Neural cell (in vitro differentiated cells): ENCODE results near the gene BMP8B. TPM values are rescaled to one million over a fixed set of nuclear protein-coding genes. Genes with fewer than 3 reads are reported as not detected.

Experiments used
- H2AFZ ChIP-seq: fragments of 200-600, 300-800 bp; sonication (generic), shearing (Covaris generic); 2 replicates; pipeline ENCODE4 v1.6.0; 2014; ENCODE audit warnings: low read depth, mild to moderate bottlenecking, antibody characterized with exemption, low read length, moderate library complexity
- H3F3A ChIP-seq: fragments of 200-600 bp; shearing (Covaris generic); 2 replicates; pipeline ENCODE4 v1.6.1; 2016; ENCODE audit warnings: mild to moderate bottlenecking, moderate library complexity, mixed read lengths, antibody characterized with exemption, low read length; ENCODE audit not compliant: insufficient read depth, poor library complexity, severe bottlenecking
- H3K27ac ChIP-seq: fragments of 200-600, 300-800 bp; sonication (generic), shearing (Covaris generic); 2 replicates; pipeline ENCODE4 v1.5.1; 2014; ENCODE audit warnings: mild to moderate bottlenecking, low read length, moderate library complexity
- H3K27me3 ChIP-seq: fragments of 300-800, 200-600 bp; sonication (generic), shearing (Covaris generic); 2 replicates; pipeline ENCODE4 v1.6.0; 2014; ENCODE audit warnings: mild to moderate bottlenecking, low read depth, low read length, moderate library complexity; ENCODE audit not compliant: insufficient read depth
- H3K36me3 ChIP-seq: fragments of 300-800, 200-600 bp; sonication (generic), shearing (Covaris generic); 2 replicates; pipeline ENCODE4 v1.5.1; 2014; ENCODE audit warnings: mild to moderate bottlenecking, antibody characterized with exemption, low read length, moderate library complexity; ENCODE audit not compliant: insufficient read depth
- H3K4me2 ChIP-seq: fragments of 300-800, 200-600 bp; sonication (generic), shearing (Covaris generic); 2 replicates; pipeline ENCODE4 v1.6.0; 2014; ENCODE audit warnings: mild to moderate bottlenecking, low read length
- H3K4me3 ChIP-seq: fragments of 300-800, 200-600 bp; sonication (generic), shearing (Covaris generic); 2 replicates; pipeline ENCODE4 v1.5.1; 2014; ENCODE audit warnings: mild to moderate bottlenecking, low read length, moderate library complexity
- H3K79me2 ChIP-seq: fragments of 200-600 bp; shearing (Covaris generic); replicated peaks from 2 replicates; pipeline ENCODE4 v1.6.0; 2014; ENCODE audit warnings: mild to moderate bottlenecking, low read length, moderate library complexity; ENCODE audit not compliant: insufficient read depth
- H3K9ac ChIP-seq: fragments of 300-800, 200-600 bp; sonication (generic), shearing (Covaris generic); 2 replicates; pipeline ENCODE4 v1.6.1; 2016; ENCODE audit warnings: mild to moderate bottlenecking, low read length, mixed read lengths
- H3K9me2 ChIP-seq: fragments of 200-600 bp; shearing (Covaris generic); 2 replicates; pipeline ENCODE4 v1.6.1; 2016; ENCODE audit warnings: mild to moderate bottlenecking, low read length, mixed read lengths; ENCODE audit not compliant: insufficient read depth
- H3K9me3 ChIP-seq: fragments of 200-600, 300-800 bp; sonication (generic), shearing (Covaris generic); 2 replicates; pipeline ENCODE4 v1.6.1; 2016; ENCODE audit warnings: mild to moderate bottlenecking, mixed run types, low read length, moderate library complexity, mixed read lengths
- H4K20me1 ChIP-seq: fragments of 200-600 bp; shearing (Covaris generic); 2 replicates; pipeline ENCODE4 v1.6.1; 2016; ENCODE audit warnings: mild to moderate bottlenecking, mixed run types; ENCODE audit not compliant: insufficient read depth
- EP300 ChIP-seq: fragments of 450-650 bp; conservative IDR thresholded peaks from 2 replicates; pipeline ENCODE4 v1.6.1; 2014; ENCODE audit warnings: antibody characterized with exemption, mild to moderate bottlenecking, moderate library complexity; ENCODE audit not compliant: poor library complexity, severe bottlenecking
- EZH2 ChIP-seq: fragments of 200-600, 300-800 bp; shearing (Covaris generic), sonication (generic); IDR thresholded peaks from 2 replicates; pipeline ENCODE4 v1.6.1; 2014; ENCODE audit warnings: antibody characterized with exemption, low read length, borderline replicate concordance, mild to moderate bottlenecking; ENCODE audit not compliant: insufficient read depth, poor library complexity, severe bottlenecking
- MXI1 ChIP-seq: fragments of 450-650 bp; conservative IDR thresholded peaks from 2 replicates; pipeline ENCODE4 v1.6.1; 2014; ENCODE audit warnings: antibody characterized with exemption, mild to moderate bottlenecking; ENCODE audit not compliant: poor library complexity, severe bottlenecking
- POLR2AphosphoS5 ChIP-seq: IDR thresholded peaks from 2 replicates; pipeline ENCODE4 v1.6.1; 2012
- RAD21 ChIP-seq: fragments of 450-650 bp; conservative IDR thresholded peaks from 2 replicates; pipeline ENCODE4 v1.6.1; 2014; ENCODE audit warnings: antibody characterized with exemption, mild to moderate bottlenecking, moderate library complexity
- REST ChIP-seq: IDR thresholded peaks from 2 replicates; pipeline ENCODE4 v1.6.1; 2012; ENCODE audit warnings: borderline replicate concordance
- SMC3 ChIP-seq: fragments of 450-650 bp; conservative IDR thresholded peaks from 2 replicates; pipeline ENCODE4 v1.6.1; 2014; ENCODE audit warnings: antibody characterized with exemption, mild to moderate bottlenecking, moderate library complexity; ENCODE audit not compliant: poor library complexity
- TAF1 ChIP-seq: IDR thresholded peaks from 2 replicates; pipeline ENCODE4 v1.6.1; 2012; ENCODE audit warnings: low read depth
- polyA plus RNA-seq: library from polyadenylated mRNA; depleted of rRNA; stranded (reverse); fragments of >200 nt; gene quantifications from 2 replicates; pipeline ENCODE4 v1.2.3, GENCODE V29; 2014
- TF ChIP-seq, protein P1 (sequence below): fragments of 450-650 bp; IDR thresholded peaks from 2 replicates; pipeline ENCODE4 v1.5.1; 2014; ENCODE audit warnings: antibody characterized with exemption, mild to moderate bottlenecking, moderate library complexity; ENCODE audit not compliant: poor library complexity, severe bottlenecking

BMP8B gene
- polyA plus RNA-seq, 1 donor from 2014 or later: 0.04 TPM

- Histone ChIP-seq H3K9me3 (no peaks in the 10 kb centered on the region), H3K36me3 (no peaks in the 10 kb centered on the region), H3K9ac (no peak overlapping the region), H3K9me2 (no peaks in the 10 kb centered on the region), H3K27ac (no peak overlapping the region), H3K79me2 (no peaks in the 10 kb centered on the region), H3F3A (no peaks in the 10 kb centered on the region), H3K27me3 (no peaks in the 10 kb centered on the region), H3K4me2 (no peak overlapping the region), H4K20me1 (no peaks in the 10 kb centered on the region), H3K4me3 (no peak overlapping the region), H2AFZ (no peak overlapping the region)
- TF ChIP-seq, protein P1, sequence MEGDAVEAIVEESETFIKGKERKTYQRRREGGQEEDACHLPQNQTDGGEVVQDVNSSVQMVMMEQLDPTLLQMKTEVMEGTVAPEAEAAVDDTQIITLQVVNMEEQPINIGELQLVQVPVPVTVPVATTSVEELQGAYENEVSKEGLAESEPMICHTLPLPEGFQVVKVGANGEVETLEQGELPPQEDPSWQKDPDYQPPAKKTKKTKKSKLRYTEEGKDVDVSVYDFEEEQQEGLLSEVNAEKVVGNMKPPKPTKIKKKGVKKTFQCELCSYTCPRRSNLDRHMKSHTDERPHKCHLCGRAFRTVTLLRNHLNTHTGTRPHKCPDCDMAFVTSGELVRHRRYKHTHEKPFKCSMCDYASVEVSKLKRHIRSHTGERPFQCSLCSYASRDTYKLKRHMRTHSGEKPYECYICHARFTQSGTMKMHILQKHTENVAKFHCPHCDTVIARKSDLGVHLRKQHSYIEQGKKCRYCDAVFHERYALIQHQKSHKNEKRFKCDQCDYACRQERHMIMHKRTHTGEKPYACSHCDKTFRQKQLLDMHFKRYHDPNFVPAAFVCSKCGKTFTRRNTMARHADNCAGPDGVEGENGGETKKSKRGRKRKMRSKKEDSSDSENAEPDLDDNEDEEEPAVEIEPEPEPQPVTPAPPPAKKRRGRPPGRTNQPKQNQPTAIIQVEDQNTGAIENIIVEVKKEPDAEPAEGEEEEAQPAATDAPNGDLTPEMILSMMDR: no peak
- TF ChIP-seq REST (no peak), MXI1 (no peak), TAF1 (no peak), SMC3 (no peak), EP300 (no peak), RAD21 (no peak), POLR2AphosphoS5 (no peak), EZH2 (no peak)
Observed at GRCh38 chr1:39759436-39759726, 29.3 kb downstream of the BMP8B start.

DNA sequence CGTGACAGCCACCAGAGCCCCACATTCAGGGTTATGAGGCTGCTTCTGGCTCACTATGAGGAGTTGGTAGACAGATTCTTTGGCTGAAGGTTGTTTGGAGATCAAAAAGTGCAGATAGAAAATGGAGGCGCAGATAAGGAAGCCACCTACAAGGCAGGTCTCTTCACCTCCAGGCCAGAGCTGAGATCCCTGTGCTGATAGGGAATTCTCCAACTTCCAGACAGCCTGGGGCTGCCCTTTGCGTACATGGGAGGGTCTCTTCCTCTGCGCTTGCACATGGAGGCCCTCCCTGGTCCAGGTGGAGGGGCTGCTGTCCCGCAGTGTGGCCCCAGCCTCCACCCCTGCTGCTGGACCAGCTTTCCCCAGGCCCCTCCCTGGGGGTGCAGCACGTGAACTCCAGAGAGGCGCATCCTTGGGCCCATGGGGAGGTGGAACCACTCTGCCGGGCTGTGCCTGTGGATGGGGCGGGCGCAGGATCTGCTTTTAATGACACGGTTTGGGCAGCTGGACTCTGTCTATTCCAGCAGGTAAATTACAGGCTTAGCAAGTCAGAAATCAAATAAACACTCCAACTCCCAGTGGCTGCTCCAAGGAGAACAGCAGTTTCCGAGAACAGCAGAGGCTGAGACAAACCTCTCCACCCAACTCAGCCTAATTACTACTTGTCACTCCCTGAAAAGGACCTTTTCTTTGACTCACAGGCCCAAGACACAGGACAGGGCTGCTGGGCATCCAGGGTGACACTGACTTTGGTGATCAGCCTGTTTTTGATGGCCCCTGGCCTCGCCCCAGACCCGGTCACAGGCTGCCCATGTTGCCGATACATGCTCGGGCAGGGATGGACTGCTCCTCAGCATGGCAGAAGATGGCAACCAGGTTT is 29.9 kb downstream of the BMP8B start:
- Histone ChIP-seq H3K4me3 (no peak overlapping the region), H3K79me2 (no peaks in the 10 kb centered on the region), H3K9ac (no peak overlapping the region), H3K36me3 (no peaks in the 10 kb centered on the region), H3K4me2 (no peak overlapping the region), H4K20me1 (no peaks in the 10 kb centered on the region), H3K9me2 (no peaks in the 10 kb centered on the region), H3K9me3 (no peaks in the 10 kb centered on the region), H3F3A (no peaks in the 10 kb centered on the region), H3K27ac (no peak overlapping the region), H2AFZ (no peak overlapping the region), H3K27me3 (no peaks in the 10 kb centered on the region)
- no peak for TF ChIP-seq MXI1
- TF ChIP-seq RAD21: no peak
- no peak for TF ChIP-seq POLR2AphosphoS5
- no peak for TF ChIP-seq TAF1
- no peak for TF ChIP-seq REST
- no peak for TF ChIP-seq SMC3
- no peak for TF ChIP-seq EP300
- no peak for TF ChIP-seq EZH2
